Loucy (cell line): Measurements from ENCODE around the gene ELL2.

Source experiments
- H2AFZ ChIP-seq: fragments of 200-600 bp; sonication (generic); 2 replicates; pipeline ENCODE4 v1.6.0; 2016; ENCODE audit warnings: antibody characterized with exemption, mild to moderate bottlenecking, low read length, moderate library complexity
- H3F3A ChIP-seq: fragments of 200-600 bp; 2 replicates; pipeline ENCODE4 v1.6.0; 2016; ENCODE audit warnings: antibody characterized with exemption, low read depth, mild to moderate bottlenecking
- H3K27me3 ChIP-seq: fragments of 200-600 bp; sonication (generic); 2 replicates; pipeline ENCODE4 v1.6.1; 2014; ENCODE audit warnings: low read length, mild to moderate bottlenecking; ENCODE audit not compliant: insufficient read depth, poor library complexity, severe bottlenecking
- H3K36me3 ChIP-seq: fragments of 200-600 bp; sonication (generic); 2 replicates; pipeline ENCODE4 v1.6.1; 2016; ENCODE audit warnings: low read length; ENCODE audit not compliant: insufficient read depth
- H3K4me1 ChIP-seq: fragments of 200-600 bp; sonication (generic); 2 replicates; pipeline ENCODE4 v1.5.1; 2014; ENCODE audit warnings: low read length, mild to moderate bottlenecking; ENCODE audit not compliant: insufficient read depth, poor library complexity, severe bottlenecking
- H3K4me2 ChIP-seq: fragments of 200-600 bp; sonication (generic); 2 replicates; pipeline ENCODE4 v1.6.0; 2014; ENCODE audit warnings: antibody characterized with exemption, low read length, low read depth, mild to moderate bottlenecking; ENCODE audit not compliant: poor library complexity, severe bottlenecking
- H3K4me3 ChIP-seq: fragments of 200-600 bp; sonication (generic); 2 replicates; pipeline ENCODE4 v1.5.1; 2014; ENCODE audit warnings: low read length, mild to moderate bottlenecking, mixed read lengths; ENCODE audit not compliant: poor library complexity, severe bottlenecking
- H3K79me2 ChIP-seq: fragments of 200-600 bp; sonication (generic); 2 replicates; pipeline ENCODE4 v1.6.1; 2014; ENCODE audit warnings: low read length; ENCODE audit not compliant: insufficient read depth
- H3K9ac ChIP-seq: fragments of 200-600 bp; sonication (generic); 2 replicates; pipeline ENCODE4 v1.6.0; 2014; ENCODE audit warnings: mild to moderate bottlenecking, low read depth, low read length, moderate library complexity; ENCODE audit not compliant: poor library complexity, severe bottlenecking
- H3K9me2 ChIP-seq: fragments of 200-600 bp; sonication (generic); replicated peaks from 2 replicates; pipeline ENCODE4 v1.6.1; 2016; ENCODE audit warnings: low read depth, low read length, mixed read lengths
- H3K9me3 ChIP-seq: fragments of 200-600 bp; sonication (generic); 2 replicates; pipeline ENCODE4 v1.6.1; 2014; ENCODE audit warnings: mild to moderate bottlenecking, antibody characterized with exemption, low read length, low read depth; ENCODE audit not compliant: insufficient read depth
- H4K20me1 ChIP-seq: fragments of 200-600 bp; sonication (generic); 2 replicates; pipeline ENCODE4 v1.6.0; 2014; ENCODE audit warnings: antibody characterized with exemption, low read length, mild to moderate bottlenecking; ENCODE audit not compliant: insufficient read depth, poor library complexity, severe bottlenecking
- EZH2phosphoT487 ChIP-seq: fragments of 200-600 bp; IDR thresholded peaks from 2 replicates; pipeline ENCODE4 v1.6.1; 2018; ENCODE audit warnings: antibody characterized with exemption, mild to moderate bottlenecking, moderate library complexity, borderline replicate concordance
- TF ChIP-seq, protein P1 (sequence below): fragments of 200-600 bp; sonication (generic); conservative IDR thresholded peaks from 2 replicates; pipeline ENCODE4 v1.5.1; 2014; ENCODE audit warnings: mild to moderate bottlenecking, antibody characterized with exemption, low read length

Gene ELL2

DNA sequence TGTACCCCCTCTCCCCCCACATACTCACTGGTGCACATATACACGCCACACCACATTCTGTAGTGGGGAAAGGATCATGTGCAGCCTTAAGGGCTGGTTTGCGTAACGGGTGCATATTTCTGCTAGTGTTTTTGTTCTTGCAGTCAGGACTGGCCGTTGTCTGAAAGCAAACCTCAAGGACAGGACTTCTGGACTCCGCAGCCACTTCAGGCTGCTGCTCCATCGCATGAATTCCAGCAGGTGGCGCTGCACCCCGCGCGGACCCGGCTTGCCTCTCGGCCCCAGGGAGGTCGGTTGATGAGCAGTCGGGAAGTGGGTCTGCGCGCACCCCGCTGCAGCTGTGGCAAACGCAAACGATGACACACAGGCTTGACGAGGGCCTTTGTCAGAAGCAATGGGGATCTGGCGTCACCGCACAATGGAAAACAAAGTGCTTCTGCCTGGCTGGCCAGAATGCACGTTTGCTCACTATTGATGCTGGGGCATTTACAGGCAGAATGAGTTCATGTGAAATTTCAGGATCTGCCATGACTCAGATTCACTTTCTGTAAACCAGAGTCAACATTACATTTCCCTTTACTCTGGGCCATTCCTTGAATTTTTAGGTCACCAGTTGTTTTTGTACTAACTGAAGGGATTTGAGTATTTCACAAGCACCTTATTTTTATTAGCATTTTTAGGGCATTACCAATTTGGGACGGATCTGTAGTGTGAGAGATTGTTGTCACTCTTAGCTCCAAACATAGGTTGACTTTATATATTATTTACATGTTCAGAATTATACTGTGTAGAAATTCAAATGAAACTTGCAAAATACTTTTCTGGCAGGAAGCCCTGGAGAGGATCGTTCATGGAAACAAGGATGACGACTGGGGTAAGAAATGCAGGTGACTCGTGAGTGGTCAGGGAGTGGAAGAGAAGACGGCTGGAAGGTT, 102.7 kb downstream of the ELL2 start:
- Histone ChIP-seq H3K4me2 (peak overlapping the region; percentile 77), H3K9ac (no peak overlapping the region), H3K9me2 (no peaks in the 10 kb centered on the region), H3K9me3 (no peaks in the 10 kb centered on the region), H3K79me2 (no peaks in the 10 kb centered on the region), H3F3A (no peaks in the 10 kb centered on the region), H3K27me3 (no peaks in the 10 kb centered on the region), H3K36me3 (no peaks in the 10 kb centered on the region), H3K4me3 (peak overlapping the region; percentile 62), H4K20me1 (no peaks in the 10 kb centered on the region), H2AFZ (peak overlapping the region; percentile 89), H3K4me1 (peaks cover 12% of the 10 kb centered on the region)
- TF ChIP-seq, protein P1, sequence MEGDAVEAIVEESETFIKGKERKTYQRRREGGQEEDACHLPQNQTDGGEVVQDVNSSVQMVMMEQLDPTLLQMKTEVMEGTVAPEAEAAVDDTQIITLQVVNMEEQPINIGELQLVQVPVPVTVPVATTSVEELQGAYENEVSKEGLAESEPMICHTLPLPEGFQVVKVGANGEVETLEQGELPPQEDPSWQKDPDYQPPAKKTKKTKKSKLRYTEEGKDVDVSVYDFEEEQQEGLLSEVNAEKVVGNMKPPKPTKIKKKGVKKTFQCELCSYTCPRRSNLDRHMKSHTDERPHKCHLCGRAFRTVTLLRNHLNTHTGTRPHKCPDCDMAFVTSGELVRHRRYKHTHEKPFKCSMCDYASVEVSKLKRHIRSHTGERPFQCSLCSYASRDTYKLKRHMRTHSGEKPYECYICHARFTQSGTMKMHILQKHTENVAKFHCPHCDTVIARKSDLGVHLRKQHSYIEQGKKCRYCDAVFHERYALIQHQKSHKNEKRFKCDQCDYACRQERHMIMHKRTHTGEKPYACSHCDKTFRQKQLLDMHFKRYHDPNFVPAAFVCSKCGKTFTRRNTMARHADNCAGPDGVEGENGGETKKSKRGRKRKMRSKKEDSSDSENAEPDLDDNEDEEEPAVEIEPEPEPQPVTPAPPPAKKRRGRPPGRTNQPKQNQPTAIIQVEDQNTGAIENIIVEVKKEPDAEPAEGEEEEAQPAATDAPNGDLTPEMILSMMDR = peak; percentile 95
- TF ChIP-seq EZH2phosphoT487 = no peak

DNA sequence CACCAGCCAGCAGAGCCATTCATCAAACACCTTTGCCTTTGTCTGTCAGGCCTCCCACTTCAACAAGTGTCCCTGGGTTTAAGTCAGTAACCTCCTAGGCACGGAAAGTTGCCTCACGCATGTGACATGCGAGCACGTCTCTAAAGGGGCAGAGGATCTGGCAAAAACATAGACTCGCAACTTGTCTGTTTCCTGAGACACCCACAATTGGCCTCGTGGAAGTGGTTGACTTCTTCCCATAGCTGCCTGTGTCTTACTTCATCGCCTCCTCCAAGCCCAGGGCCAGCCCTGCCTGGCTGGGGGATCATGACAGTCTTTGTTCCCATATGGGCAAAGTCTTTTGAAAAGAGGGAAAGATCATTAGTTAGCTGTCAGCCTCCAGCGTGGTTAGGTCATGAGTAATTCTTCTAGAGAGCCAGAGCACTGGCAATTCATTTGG, 103.6 kb downstream of the ELL2 start:
- Histone ChIP-seq H4K20me1 (no peaks in the 10 kb centered on the region), H3K9ac (no peak overlapping the region), H3K4me1 (peaks cover 12% of the 10 kb centered on the region), H3K4me3 (no peak overlapping the region), H3K79me2 (no peaks in the 10 kb centered on the region), H3F3A (no peaks in the 10 kb centered on the region), H3K36me3 (no peaks in the 10 kb centered on the region), H3K27me3 (no peaks in the 10 kb centered on the region), H3K9me2 (no peaks in the 10 kb centered on the region), H2AFZ (no peak overlapping the region), H3K9me3 (no peaks in the 10 kb centered on the region), H3K4me2 (no peak overlapping the region)
- TF ChIP-seq, protein P1 = no peak
- TF ChIP-seq EZH2phosphoT487 = no peak

DNA sequence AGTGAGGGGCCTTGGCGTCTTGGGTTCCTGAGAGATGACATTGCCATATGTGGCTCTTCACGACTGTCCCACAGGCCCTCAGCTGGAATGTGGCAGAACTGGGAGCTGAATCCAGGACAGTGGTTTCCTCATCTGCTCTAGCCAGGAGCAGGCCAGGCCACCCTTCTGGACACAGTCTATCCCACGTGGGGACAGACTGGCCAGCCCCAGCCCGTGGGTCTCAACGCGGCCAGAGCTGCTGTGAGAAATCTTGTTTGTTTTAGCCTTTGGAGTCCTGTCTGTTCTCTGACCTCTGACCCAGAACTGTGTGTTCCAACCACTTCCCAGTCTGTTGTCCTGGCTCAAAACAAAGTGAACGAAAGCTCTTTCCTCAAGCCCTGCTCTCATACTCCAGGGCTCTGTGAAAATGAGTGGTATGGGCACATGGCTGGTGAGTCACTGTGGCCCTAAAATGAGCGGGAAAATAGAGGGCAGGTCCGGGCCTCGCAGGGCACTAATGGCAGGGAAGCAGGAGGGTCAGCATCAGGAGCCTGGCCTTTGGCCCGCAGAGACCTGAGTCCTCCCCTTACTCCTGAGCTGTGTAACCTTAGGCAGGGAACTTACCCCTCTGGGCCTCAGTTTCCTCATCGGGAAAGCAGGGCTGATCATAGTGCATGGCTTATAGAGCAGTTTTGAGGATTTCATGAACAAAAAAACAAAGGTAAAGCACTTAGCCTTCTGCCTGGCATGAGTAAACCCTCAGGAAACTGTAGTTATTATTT, 104.3 kb downstream of the ELL2 start:
- Histone ChIP-seq H3K4me1 (peaks cover 12% of the 10 kb centered on the region), H3K79me2 (no peaks in the 10 kb centered on the region), H3K9ac (no peak overlapping the region), H3F3A (no peaks in the 10 kb centered on the region), H3K9me3 (no peaks in the 10 kb centered on the region), H3K4me2 (no peak overlapping the region), H3K27me3 (no peaks in the 10 kb centered on the region), H2AFZ (no peak overlapping the region), H3K4me3 (no peak overlapping the region), H3K9me2 (no peaks in the 10 kb centered on the region), H3K36me3 (no peaks in the 10 kb centered on the region), H4K20me1 (no peaks in the 10 kb centered on the region)
- TF ChIP-seq EZH2phosphoT487 = no peak
- TF ChIP-seq, protein P1 = no peak
